ENCODE data around the gene TMEM119. TPM values are rescaled to one million over a fixed set of nuclear protein-coding genes. Genes with fewer than 3 reads are reported as not detected.

TMEM119 gene
- not detected in 2 replicates for total RNA-seq

DNA sequence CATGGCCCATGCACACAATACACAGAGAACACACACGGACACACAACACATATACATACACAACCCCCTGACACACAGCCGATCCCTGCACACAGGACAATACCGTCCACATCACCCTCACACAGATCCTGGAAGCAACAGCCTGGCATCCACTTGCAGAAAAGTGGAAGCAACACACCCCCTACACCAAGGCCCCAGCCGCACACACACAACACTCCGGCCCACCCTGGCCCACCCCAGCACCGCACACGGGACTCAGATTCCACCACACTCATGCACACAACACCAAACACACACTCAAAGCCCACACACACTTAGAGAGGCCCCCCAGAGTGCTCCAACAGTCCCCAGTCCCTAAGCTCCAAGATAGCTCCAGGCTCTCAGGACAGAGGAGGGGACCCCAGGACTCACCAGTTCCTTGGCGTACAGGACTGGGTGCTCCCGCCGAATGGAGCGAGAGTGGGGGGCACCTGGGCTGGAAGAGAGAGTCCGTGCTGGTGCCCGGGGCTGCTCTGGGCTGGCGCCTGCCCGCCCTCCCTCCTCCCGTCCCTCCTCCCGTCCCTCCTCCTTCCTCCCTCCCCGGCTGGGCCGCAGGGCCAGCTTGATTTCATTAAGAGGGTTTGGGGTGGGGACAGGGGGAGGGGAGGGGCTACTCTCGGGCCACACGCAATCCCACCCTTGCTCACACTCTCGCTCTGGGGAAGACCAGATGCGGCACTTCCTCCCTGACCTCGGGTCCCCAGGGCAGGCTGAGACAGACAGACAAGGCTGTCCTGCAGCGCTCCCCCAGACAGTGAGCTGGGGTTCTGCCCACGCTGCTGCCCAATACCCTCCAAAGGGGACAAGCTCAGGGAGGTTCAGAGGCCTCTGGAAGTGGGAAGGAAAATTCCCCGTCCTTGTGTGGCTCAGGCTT is at the start of gene TMEM119:
TSS of gene TMEM119 (minus strand) at position 526 of the 913 bp plus-strand sequence. CDS start 5,701 bp downstream, outside the sequence.
- DNase-seq (ENCODE audit: low read depth in 2 of 2) = no peak

DNA sequence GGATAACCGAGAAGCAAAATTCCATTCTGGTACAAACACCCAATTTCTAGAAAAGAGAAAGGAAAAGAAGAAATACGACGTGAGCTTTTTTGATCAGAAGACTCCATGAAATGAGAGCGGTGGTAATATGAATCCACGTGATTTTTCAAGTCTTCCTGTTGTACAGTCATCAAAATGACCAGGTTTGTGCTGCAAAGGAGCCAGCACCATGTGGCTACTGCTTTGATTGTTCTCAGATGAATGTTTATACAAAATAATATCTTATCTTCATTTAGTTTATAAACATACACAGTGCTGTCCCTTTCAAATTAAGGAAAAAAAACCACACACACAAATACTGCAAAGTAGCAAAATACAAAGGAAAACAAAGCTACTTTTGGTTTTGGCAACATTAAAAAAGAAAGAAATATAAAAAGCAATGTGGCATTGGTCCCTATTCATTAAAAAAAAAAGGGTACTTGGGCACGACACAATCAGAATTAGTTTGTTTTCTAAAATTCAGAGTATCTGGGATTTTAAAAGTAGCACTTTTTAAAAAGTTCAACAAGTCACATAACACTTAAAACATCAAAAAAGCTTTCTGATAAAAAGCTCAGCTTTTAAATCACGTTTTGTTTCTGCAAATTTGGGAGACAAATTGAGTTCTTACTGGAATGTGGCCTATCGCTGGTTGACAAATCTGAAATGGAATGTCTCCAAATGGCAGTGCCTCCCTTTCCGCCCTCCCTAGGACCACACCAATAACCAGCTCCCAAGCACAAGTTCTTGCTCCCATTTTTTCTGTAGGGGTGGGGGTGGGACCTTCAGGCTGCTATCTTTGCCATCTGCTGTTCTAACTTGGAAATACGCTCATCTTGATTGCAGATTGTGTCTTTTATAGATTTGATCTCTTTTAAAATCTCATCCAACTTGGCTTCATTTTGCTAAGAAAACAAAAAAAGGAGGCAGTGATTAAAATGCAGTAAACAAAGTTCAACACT is 49.0 kb upstream of the TMEM119 start:
- peak in 1 of 2 donors; percentile 59 for DNase-seq (ENCODE audit: low read depth in 2 of 2)

DNA sequence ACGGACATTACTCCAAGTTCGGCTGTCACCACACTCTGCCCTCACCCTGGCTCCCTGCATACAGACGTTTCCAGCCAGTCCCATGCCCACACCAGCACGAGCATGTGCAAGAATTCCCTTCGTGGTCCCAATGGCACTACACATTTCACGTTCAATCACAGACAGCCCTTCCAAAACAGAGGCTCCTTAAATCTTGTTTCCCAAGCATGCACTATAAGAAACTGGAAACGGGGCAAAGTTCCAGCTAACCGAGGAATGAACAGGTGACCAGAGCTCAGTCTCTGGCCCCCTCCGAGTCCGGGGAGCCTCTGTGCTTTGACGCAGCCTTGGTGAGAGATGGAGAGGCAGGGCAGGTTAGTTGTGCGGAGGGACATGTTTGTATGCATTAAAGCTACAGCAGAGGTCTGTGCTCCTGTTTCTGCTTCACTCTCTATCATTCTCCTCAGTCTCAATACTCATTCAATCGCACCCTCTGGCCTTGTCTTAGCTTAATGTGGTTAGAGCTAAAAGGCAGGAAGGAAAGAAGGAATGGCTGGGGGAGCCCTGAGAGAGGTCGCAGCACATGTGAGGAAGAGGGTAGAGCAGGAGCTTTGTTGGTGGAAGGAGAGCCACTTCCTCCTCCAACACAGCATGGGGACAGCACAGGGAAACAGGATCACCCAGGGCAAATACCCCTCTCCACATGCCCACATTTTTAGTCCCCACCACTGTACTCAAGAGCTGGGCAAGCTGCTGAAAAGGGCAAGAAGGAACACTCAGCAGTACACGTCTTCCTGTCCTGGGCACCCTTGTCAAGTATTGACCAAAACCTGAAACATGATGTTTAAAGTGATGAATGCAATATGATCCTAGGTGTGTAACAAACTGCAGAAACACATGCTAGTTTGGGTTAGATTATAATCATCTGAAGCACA is 48.1 kb upstream of the TMEM119 start:
- no peak for DNase-seq (ENCODE audit: low read depth in 2 of 2)

GRCh38 chr12:108644811-108645120 is 46.9 kb upstream of the TMEM119 start:
- no peak for DNase-seq (ENCODE audit: low read depth in 2 of 2)

DNA sequence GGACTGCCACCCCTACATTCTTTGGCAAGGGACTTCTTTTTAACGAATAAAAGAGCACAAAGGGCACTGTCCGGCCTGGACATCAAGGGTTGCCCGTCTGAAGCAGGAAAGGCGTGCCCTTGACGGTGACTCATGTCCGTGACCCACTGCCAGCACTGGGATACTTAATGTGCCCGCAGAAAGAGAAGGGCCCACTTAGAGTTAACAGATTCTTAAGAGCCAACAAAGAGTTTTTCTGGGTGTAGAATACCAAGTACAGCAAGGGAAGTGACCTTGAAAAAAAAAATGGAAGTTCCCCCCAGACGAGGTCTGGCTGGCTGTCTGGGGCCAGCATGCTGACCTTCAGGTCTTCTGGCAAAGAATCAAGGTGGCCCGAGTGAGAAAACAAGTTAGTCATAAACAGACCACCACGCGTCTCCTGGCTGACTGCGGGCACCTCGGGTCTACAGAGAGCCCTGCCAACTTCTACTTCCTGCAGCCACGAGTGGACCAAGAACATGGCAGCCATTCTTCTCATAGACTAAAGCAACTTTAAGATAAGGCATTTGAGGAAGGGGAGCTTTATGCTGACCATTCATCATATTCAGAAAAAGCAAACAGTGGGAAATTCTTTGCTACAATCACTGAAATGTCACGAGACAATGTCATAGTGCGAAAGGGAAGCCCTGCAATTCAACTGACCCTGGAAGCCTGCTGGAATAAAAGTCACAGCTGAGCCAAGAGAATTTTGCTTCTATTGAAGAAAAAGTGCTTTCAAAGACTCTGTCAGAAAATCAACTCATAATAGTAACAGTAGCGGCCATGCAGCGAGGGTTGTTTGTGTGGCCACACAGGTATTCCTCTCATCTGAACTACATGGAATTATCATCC is 46.3 kb upstream of the TMEM119 start:
- DNase-seq (ENCODE audit: low read depth in 2 of 2) = peak; percentile 38 to 90

DNA sequence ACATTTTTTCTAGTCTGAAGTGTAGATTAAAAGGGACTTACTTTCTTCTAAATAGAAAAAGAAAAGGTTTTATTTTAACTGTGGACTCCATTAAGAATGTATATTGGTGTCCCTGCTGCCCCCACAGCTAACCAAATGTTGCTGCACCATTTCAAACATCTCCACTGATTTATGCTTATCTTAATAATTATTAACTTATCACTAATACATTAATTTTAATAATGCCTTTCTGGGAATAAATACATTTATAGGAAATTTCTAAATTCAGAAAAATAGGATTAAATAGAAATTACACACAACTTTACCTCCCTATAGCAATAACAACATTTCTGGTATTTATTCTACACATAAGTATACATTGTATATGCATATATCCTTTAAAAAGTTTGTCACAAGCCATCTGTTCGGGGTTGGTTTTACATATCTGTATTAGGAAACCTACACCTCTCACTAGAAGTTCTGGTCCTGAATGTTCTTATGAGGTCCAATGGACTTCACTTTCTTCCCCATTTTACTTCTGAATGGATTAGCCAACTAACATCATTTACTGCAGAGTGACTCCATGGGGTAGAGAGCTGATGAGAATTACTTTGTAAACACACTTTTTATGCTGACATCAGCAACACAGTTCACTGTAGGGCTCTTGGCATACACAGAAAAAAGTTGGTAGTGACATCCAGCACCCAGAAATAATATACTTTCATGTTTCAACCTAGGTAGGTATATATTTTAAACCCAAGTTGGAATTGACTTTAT is 45.2 kb upstream of the TMEM119 start:
- no peak for DNase-seq (ENCODE audit: low read depth in 2 of 2)

DNA sequence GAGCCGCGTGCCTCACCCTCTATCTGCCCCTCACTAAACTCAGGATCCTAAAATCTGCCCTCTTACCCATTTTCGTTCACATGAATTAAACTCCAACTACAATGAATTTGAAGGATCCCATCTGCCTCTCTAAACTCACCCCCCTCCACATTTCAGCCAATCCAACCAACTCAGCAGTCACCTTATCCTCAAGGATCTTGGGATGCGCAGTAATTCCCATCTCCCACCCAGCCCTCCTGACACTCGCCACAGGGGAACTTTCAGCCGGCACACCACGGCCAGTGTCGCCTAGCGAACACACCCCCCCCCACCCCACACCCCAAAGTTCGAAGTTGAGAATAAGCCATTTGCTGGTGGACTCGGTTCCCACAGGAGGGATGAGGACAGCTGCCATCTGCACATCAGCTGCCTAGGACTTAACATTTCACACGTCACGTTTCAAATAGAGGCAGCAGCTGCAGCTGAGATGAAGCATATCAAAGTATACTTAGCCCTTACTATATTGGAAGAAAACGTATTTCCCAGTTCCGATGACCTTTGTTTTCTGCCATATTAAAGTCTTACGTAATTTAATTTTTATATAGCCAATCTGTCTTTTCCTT is 44.5 kb upstream of the TMEM119 start:
- no peak for DNase-seq (ENCODE audit: low read depth in 2 of 2)

DNA sequence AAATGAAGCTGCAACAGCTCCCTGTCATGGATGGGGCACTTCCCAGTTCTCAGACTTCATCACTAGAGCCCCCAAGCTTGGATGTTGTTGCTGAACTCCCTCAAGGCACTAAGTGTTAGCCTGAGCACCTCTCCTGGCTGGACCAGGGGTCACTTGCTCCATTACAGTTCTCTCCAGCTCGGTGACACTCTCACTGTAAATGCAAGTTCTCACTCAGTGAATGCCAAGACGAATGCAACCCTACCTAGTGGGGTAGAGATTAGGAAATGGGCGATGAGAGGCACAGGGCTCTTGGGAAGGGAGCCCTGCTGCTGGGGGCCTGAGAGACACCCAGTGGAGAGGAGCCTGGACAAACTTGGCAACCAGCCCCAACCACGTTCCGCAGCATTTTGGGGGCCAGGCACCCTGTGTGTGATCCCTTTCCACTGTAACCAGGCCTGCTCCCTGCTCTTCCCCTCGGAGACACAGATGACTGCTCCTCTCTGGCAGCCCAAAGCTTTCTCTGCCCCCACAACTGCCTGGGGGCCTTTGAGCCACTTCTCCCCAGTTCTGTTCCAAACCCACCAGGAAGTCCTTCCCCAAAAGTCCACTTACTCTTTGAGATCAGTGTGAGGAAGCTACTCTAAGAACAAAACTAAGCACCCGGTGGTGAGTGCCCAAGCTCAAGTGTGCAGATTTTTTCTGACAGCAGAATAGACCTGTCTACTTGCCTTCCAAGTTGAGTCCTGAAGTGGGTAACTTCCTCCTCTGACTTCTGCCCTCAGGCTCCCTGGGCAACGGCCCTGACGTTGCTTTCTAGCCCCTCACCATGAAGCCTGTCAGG is 43.8 kb upstream of the TMEM119 start:
- DNase-seq (ENCODE audit: low read depth in 2 of 2) = no peak

GRCh38 chr12:108640802-108641445 is 43.0 kb upstream of the TMEM119 start:
- DNase-seq (ENCODE audit: low read depth in 2 of 2) = no peak

DNA sequence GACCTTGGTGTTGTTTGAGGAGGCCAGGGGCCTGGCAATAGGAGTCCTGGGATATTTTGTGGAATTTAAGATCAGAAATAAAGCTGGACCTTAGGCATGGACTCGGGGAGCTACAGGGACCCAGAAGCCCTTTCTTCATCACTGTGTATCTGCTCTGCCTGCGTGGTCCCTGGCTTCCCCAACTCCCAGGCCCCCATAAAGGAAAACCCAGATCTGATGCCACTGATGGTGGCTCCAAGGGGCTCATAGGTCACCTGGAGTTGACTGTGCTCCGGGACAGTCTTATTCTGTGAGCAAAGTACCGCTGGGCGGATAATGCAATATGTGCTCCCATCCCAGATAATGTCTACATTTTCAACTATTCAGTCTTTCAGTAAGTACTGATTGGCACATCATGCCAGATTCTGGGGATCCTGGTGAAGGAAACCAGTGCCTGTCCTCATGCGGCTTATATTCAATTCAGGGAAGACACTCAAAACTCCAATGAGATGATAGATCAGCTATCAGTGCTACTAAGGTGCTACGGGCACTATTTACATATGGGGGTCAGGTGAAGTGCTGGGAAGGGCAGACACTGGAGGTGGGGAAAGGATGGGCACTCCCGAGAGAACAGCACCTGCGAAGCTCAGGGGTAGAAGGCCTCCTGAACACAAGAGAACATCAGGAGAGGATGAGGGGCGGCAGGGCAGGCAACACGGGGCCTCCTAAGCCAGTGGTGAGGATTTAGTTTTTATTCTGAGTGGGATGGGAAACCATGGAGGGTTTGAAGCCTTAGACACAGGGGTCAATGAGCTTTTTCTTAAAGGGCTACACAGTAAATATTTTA is 41.3 kb upstream of the TMEM119 start:
- DNase-seq (ENCODE audit: low read depth in 2 of 2) = no peak

- DNase-seq (ENCODE audit: low read depth in 2 of 2) = peak in 1 of 2 donors; percentile 18
Observed at GRCh38 chr12:108638141-108638827, 40.4 kb upstream of the TMEM119 start.

- no peak for DNase-seq (ENCODE audit: low read depth in 2 of 2)
Observed at GRCh38 chr12:108637222-108637971, 39.5 kb upstream of the TMEM119 start.

- no peak for DNase-seq (ENCODE audit: low read depth in 2 of 2)
Observed at GRCh38 chr12:108635997-108636808, 38.3 kb upstream of the TMEM119 start.

DNA sequence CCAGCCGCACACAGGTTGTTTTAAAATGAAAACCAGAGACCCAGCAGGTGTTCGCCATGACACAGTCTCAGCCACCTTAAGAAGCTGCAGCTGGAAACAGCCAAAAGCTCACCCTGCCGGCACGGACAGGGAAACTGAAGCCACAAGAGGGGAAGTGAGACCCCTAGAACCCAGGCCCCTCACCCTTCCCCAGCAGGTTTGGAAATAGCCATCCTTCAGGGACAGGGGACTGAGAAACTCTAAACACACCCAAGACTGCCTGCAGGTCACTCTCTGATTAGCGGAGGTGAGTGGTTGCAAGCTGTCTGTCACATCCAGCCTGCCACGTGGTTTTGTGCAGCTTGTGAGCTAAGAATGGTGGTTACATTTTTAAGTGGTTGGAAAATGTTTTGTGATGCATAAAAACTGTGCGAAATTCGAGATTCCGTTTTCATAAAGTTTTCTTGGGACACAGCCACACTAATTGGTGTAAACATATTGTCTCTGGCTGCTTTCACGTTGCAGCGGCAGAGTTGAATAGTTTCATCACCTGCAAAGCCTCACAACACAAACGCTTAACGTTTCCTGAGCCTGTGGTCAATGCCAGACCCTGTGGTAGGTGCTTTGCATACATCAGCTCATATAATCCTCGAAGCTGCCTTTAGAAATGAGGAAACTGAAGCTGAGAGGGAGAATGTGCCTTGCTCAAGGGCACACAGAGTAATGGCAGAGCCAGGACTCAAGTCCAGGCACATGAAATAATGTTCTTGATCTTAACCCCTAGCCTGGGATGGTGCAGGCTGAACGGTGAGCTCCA is 37.5 kb upstream of the TMEM119 start:
- DNase-seq (ENCODE audit: low read depth in 2 of 2) = no peak

Measured in dermis microvascular lymphatic vessel endothelial cell (primary cell).